ENCODE results near the gene KIF26B.

DNA sequence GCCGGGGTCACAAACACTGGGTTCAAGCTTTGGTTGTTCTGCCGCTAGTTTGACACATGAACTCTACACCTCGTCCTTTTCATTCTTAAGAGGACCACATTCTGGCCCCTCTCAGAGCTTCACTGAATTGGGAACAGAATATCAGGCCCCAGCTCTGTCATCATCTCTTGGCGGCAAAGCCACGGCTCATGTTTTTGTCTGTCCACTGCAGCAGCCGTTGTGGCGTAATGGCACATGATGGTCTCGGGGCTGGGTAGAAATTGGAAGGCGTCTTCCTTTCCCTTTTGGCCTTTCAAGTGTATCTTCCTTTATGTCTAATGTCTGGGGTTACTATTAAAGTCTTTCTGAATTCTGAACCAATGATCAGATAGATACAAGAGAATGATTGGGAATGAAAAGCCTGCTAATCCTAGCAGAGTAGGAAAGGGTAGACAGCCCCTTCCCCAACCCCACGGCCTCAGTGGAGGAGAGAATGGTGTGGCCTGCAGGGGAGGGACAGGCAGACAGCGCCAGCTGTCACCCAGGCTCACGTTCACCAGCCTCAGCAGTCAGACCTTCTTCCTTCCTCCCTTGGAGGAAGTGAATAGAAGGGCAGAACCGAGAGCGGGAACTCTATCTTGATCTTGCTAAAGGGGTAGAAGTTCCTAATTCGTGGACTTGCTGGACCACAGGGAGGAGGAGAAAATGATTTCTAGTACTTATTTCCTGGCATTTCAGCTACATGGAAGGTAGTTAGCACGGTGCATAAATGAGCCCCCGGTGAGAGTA is 498.1 kb downstream of the KIF26B start:
- TF ChIP-seq, protein P1, sequence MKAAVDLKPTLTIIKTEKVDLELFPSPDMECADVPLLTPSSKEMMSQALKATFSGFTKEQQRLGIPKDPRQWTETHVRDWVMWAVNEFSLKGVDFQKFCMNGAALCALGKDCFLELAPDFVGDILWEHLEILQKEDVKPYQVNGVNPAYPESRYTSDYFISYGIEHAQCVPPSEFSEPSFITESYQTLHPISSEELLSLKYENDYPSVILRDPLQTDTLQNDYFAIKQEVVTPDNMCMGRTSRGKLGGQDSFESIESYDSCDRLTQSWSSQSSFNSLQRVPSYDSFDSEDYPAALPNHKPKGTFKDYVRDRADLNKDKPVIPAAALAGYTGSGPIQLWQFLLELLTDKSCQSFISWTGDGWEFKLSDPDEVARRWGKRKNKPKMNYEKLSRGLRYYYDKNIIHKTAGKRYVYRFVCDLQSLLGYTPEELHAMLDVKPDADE (IDR thresholded peaks at IDR 0.05), result no peak
- no peak for TF ChIP-seq CREB1 (CRISPR knock-in tag; IDR thresholded peaks at IDR 0.05; ENCODE audit: low read depth)
- TF ChIP-seq, protein P2, sequence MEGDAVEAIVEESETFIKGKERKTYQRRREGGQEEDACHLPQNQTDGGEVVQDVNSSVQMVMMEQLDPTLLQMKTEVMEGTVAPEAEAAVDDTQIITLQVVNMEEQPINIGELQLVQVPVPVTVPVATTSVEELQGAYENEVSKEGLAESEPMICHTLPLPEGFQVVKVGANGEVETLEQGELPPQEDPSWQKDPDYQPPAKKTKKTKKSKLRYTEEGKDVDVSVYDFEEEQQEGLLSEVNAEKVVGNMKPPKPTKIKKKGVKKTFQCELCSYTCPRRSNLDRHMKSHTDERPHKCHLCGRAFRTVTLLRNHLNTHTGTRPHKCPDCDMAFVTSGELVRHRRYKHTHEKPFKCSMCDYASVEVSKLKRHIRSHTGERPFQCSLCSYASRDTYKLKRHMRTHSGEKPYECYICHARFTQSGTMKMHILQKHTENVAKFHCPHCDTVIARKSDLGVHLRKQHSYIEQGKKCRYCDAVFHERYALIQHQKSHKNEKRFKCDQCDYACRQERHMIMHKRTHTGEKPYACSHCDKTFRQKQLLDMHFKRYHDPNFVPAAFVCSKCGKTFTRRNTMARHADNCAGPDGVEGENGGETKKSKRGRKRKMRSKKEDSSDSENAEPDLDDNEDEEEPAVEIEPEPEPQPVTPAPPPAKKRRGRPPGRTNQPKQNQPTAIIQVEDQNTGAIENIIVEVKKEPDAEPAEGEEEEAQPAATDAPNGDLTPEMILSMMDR (conservative IDR thresholded peaks at IDR 0.05; ENCODE audit: low read depth in 2 of 2), result no peak
- no peak for TF ChIP-seq POLR2AphosphoS5 (IDR thresholded peaks at IDR 0.05; ENCODE audit: low read depth)
